SH-SY5Y (cell line): Measurements from ENCODE around the gene LETM1.

Source experiments
- GATA2 ChIP-seq: IDR thresholded peaks from 2 replicates; pipeline ENCODE4 v1.6.1; 2011; ENCODE audit warnings: mild to moderate bottlenecking, low read depth, low read length
- GATA3 ChIP-seq: IDR thresholded peaks from 2 replicates; pipeline ENCODE4 v1.6.1; 2011; ENCODE audit warnings: low read depth, mild to moderate bottlenecking, low read length, moderate library complexity

GRCh38 chr4:1814453-1814852, 41.5 kb downstream of the LETM1 start:
- TF ChIP-seq GATA2 = no peak
- TF ChIP-seq GATA3 = no peak
